Measurements from ENCODE around the gene DSC2.

DSC2 gene

GRCh38 chr18:31098878-31099277 lies 3.3 kb downstream of the DSC2 start:
- no peak for DNase-seq (ENCODE audit: low read depth in 2 of 2)

- DNase-seq (ENCODE audit: low read depth in 2 of 2), result no peak
Measured at GRCh38 chr18:31097666-31098065, 4.6 kb downstream of the DSC2 start.

GRCh38 chr18:31093880-31094279 lies 8.3 kb downstream of the DSC2 start:
- no peak for DNase-seq (ENCODE audit: low read depth in 2 of 2)

- DNase-seq (ENCODE audit: low read depth in 2 of 2), result no peak
Measured at GRCh38 chr18:31093294-31093693, 8.9 kb downstream of the DSC2 start.

- DNase-seq (ENCODE audit: low read depth in 2 of 2), result no peak
Measured at GRCh38 chr18:31091350-31091749, 10.9 kb downstream of the DSC2 start.

GRCh38 chr18:31088532-31088931 lies 13.7 kb downstream of the DSC2 start:
- no peak for DNase-seq (ENCODE audit: low read depth in 2 of 2)

GRCh38 chr18:31079973-31080372 lies 22.2 kb downstream of the DSC2 start:
- no peak for DNase-seq (ENCODE audit: low read depth in 2 of 2)

- no peak for DNase-seq (ENCODE audit: low read depth in 2 of 2)
Measured at GRCh38 chr18:31077878-31078277, 24.3 kb downstream of the DSC2 start.

GRCh38 chr18:31072175-31072574 lies 30.0 kb downstream of the DSC2 start:
- DNase-seq (ENCODE audit: low read depth in 2 of 2), result no peak

GRCh38 chr18:31070206-31070605 lies 32.0 kb downstream of the DSC2 start:
- DNase-seq (ENCODE audit: low read depth in 2 of 2), result no peak

GRCh38 chr18:31066266-31066665 lies 36.0 kb downstream of the DSC2 start:
- no peak for DNase-seq (ENCODE audit: low read depth in 2 of 2)

- no peak for DNase-seq (ENCODE audit: low read depth in 2 of 2)
Measured at GRCh38 chr18:31065036-31065773, 37.0 kb downstream of the DSC2 start.

- DNase-seq (ENCODE audit: low read depth in 2 of 2), result no peak
Measured at GRCh38 chr18:31064130-31064529, 38.1 kb downstream of the DSC2 start.

GRCh38 chr18:31061945-31062344 lies 40.3 kb downstream of the DSC2 start:
- DNase-seq (ENCODE audit: low read depth in 2 of 2), result no peak

GRCh38 chr18:31058897-31059296 lies 43.3 kb downstream of the DSC2 start:
- no peak for DNase-seq (ENCODE audit: low read depth in 2 of 2)

GRCh38 chr18:31057917-31058316 lies 44.3 kb downstream of the DSC2 start:
- no peak for DNase-seq (ENCODE audit: low read depth in 2 of 2)

GRCh38 chr18:31057051-31057450 lies 45.2 kb downstream of the DSC2 start:
- DNase-seq (ENCODE audit: low read depth in 2 of 2), result no peak

- no peak for DNase-seq (ENCODE audit: low read depth in 2 of 2)
Measured at GRCh38 chr18:31056296-31056695, 45.9 kb downstream of the DSC2 start.

GRCh38 chr18:31050635-31051034 lies 51.6 kb downstream of the DSC2 start:
- DNase-seq (ENCODE audit: low read depth in 2 of 2), result no peak

GRCh38 chr18:31049189-31049588 lies 53.0 kb downstream of the DSC2 start:
- DNase-seq (ENCODE audit: low read depth in 2 of 2), result no peak

- DNase-seq (ENCODE audit: low read depth in 2 of 2), result no peak
Measured at GRCh38 chr18:31048216-31048615, 54.0 kb downstream of the DSC2 start.

- no peak for DNase-seq (ENCODE audit: low read depth in 2 of 2)
Measured at GRCh38 chr18:31046916-31047315, 55.3 kb downstream of the DSC2 start.

- no peak for DNase-seq (ENCODE audit: low read depth in 2 of 2)
Measured at GRCh38 chr18:31045599-31045998, 56.6 kb downstream of the DSC2 start.

GRCh38 chr18:31044926-31045325 lies 57.3 kb downstream of the DSC2 start:
- no peak for DNase-seq (ENCODE audit: low read depth in 2 of 2)

Data from stimulated activated CD8-positive, alpha-beta memory T cell treated with anti-CD3 and anti-CD28 coated beads, Interleukin-7, amount 100 ng/mL, for 1 hour (primary cell).